Measurements from ENCODE around the gene ACTN3.
"Not testable (repeated sequence)": the region's sequence is repeated elsewhere in the genome, so short reads cannot be mapped to it uniquely, and the experiment has no call there.

Gene ACTN3

DNA sequence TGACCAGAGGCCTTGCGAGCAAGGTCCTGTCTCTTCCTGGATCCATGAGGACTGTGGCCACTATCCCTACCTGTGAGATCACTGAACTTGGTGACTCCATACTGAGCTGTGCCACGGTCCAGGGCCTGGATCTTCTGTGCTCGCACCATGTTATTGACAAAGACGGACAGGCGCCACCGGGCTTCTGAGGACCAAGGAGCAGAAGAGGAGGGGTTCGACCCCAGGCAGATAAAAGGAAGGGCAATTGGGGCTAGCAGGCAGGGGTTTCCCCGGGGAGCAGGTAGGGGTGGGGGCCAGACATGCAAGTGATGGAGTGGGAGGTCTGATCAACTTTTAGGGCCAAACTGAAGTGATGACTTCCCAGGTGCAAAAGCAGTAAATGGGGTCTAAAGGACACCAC is 19.5 kb downstream of the ACTN3 start:
- no peak for DNase-seq (ENCODE audit: low spot score)

DNA sequence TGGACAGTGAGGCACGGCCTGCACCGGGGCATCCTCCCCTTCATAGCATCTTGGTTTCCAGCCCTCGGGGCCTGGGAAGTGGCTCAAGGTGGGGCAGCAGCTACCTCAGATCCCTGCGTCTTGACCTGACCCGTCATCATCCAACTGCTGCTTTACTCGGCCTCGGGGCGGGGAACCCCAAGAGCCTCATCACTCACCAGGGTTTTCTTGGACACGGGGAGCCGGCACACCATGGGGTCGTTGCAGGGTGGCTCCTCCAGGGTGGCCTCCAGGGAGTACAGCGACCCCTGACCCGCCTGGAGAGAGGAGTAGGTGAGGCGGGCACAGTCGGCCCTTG is 21.1 kb downstream of the ACTN3 start:
- no peak for DNase-seq (ENCODE audit: low spot score)

DNA sequence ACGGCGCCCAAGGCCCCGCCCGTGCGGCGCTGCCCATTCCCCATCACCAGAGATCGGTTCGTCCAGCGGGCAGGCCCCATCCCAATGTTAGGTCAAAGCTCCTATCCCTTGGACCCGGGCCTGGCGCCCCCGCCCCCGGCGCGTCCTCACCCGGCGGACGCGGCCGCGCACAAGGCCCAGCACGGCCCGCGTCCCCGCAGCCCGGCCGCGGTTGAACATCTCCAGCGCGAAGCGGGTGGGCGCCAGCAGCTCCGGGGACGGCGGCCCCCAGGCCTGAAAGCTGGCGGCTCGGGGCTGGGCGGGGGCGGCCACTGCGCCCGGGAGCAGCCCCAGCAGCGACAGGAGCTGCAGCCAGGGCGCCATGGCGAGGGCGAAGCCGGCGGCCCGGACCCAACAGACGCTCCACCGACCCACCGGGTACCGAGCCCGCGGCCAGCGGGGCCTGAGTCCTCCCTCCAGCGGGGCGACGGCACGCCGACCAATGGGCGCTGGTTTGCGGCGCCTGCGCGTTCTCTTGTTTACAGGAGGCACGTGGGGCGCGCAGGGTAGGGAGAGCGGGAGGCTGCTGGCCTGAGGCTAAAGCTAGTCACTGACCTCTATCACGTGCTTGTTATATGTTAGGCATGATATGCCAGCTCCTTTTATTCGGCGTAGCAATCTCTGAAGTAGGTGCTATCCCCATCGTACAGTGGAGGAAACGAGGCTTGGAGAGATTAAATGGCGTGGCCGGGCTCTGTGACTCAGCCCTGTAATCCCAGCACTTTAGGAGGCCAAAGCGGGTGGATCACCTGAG is 21.6 kb downstream of the ACTN3 start, which contains the start of gene CTSF:
Gene CTSF, minus strand, starts transcription at position 483 of the 793 bp plus-strand sequence. Its CDS starts 120 bp downstream, at position 363.
- no peak for DNase-seq (ENCODE audit: low spot score)

DNA sequence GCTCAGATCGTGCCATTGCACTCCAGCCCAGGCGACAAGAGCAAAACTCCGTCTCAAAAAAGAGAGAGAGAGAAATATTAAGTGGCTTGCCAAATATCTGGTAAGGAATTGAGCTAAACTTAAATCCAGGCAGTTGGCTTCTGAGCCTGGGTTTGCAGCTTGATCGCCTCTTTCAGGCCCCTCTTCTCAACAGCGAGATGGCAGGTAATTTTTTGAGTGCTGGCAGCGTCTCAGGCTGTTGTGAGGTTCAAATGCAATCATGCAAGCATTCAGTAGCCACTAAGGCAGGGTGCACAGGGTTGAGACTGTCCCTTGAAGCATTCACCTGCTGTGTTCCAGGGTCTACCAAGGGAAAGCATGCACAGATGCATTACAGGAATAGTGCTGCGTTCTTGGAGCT is 22.4 kb downstream of the ACTN3 start:
- DNase-seq (ENCODE audit: low spot score), result no peak

DNA sequence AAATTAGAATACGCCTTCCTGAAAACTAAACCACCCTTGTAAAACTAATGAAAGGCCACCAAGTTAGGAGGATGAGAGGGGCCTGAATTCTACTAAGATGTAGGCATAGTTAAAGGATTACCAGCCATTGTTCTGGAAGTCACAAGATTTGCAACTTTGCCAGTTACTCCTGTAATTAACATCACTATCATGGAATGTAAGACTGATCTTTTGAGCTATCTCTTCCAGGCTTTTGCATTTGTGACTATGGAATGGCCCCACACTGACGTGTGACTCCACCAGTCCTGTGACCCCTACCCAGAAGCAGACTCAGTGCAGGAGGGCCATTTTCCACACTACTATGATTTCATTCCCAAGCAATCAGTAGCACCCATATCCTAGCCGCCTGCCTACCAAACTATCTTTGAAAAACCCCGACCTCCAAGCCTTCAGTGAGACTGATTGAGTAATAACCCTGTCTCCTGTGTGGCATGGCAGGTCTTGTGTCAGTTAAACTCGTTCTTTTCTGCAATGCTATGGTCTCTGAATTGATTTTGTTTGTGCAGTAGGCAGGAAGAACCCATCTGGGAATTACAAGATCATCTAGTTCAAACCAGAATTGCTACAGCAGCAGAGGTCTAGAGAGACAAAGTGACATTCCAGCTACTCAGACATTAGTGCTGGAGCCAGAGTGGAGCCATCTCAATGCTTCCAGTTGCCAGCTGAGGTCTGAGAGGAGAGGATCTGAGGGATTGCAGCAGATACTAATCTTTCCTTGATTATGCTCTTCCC is 23.6 kb downstream of the ACTN3 start:
- DNase-seq (ENCODE audit: low spot score), result no peak

DNA sequence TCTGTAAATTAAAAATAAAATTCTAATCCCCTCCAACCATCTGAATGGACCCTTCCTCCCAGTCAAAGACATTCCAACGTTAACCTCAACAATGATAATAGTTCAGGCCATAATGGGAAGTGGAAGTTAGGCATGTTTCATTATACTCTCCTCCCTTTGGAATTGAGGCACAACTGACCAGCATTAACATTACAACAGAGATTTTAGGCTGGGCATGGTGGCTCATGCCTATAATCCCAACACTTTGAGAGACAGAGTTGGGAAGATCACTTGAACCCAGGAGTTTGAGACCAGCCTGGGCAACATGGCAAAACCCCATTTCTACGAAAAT is 24.1 kb downstream of the ACTN3 start:
- no peak for DNase-seq (ENCODE audit: low spot score)

DNA sequence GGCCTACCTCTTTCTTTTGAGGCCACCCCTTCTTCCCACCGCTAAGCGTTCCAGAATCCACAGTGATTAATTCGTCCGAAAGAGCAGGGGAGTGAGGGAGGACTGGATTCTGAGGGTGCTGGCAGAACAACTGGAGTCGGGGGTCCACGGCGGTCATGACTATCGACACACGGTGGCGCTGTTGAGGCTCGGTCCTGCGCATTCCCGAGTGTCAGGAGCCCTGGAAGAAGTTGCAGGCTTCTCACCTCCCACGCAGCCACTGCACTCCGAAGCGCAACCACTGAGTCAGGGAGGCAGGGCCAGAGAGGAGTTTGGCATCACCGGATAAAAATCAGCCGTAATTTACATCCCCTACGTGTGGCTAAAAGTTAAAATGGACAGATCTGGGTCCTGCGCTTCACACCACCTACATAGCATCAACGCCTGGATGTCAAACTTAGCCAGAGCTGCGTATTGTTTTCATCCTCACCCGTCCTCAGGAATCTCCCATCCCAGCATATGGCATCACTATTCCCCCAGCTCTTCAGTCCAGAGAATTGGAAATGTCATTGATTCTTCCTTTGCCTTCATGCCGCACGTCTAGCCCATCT is 32.4 kb downstream of the ACTN3 start:
- peak; percentile 80 for DNase-seq (ENCODE audit: low spot score)

DNA sequence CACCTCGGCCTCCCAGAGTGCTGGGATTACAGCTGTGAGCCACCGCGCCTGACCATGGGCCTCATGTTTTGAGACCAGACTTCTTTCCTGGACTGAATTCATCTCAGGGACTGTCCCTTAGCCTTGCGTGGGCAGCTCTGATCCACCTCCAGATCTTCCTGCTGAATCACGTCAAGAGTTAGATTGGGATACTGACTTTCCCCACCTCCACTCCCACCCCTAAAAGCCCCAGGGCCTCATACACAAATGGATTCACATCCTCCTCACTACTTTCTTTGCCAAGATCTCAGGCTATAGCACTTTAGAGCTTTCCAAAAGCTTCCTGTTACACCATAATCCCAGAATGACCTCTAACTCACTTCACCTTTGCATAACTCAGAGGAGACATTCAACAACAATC is 34.1 kb downstream of the ACTN3 start:
- DNase-seq (ENCODE audit: low spot score), result no peak

DNA sequence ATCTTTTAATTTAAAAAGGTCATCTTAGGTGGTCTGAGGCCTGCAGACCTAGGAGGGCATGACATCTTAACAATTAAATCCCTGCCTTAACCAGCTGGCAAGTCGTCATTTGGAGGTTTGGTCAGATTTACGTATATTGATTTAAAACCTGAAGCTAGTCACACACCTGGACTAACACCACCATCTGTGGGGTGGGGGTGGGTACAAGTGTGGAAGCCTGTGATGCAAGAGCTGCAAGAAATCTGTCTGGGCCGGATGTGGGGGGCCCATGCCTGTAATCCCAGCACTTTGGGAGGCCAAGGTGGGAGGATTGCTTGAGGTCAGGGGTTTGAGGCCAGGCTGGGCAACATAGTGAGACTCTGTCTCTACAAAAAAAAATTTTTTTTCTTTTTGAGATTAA is 34.6 kb downstream of the ACTN3 start:
- no peak for DNase-seq (ENCODE audit: low spot score)

DNA sequence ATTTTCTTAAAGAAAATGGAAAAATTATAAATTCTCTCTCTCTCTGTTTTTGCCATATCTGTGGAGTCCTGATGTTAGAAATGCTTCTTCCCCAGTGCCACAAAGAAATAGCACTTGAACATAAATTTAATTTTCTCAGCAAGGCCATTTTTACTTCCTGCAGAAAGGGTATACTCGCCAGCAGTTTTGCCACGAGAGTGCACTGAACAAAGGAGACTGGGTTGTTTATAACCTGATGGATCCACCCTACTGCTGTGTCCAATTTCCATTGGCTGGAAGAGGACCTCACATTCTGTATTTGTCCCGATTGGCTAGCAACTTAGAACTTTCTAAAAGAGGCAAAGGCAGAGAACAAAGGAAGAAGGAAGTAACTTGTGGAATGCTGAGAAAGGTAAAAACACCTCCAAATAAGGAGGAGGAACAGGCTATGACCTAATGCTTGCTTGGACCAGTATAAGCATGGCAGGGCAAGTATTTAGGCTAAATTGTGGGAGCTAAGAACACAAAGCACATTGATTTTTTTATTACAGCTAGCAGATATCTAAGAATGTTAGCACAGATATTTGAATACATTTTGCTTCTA is 36.0 kb downstream of the ACTN3 start:
- DNase-seq (ENCODE audit: low spot score), result not testable (repeated sequence)

DNA sequence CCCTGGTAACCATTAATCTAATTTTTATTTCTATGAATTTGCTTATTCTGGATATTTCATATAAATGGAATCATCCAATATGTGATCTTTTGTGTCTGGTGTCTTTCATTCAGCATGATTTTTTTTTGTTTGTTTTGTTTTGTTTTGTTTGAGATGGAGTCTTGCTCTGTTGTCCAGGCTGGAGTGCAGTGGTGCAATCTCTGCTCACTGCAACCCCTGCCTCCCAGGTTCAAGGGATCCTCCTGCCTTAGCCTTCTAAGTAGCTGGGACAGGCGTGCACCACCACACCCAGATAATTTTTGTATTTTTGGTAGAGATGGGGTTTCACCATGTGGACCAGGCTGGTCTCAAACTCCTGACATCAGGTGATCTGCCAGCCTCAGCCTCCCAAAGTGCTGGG is 38.7 kb downstream of the ACTN3 start:
- DNase-seq (ENCODE audit: low spot score), result not testable (repeated sequence)

DNA sequence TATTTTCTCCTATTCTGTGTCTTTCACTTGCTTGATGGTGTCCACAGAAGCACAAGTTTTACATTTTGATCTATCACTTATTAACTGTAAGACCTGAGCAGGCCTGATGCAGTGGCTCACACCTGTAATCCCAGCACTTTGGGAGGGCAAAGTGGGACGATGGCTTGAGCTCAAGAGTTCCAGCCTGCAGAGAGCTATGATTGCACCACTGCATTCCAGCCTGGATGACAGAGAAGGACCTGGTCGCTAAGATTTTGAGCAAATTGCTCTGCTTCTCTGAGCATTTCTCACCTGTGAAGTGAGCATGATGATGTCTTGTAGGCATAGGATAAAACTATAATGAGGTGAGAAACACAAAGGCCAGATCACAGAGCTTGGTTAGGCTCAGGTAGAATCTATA is 39.4 kb downstream of the ACTN3 start:
- no peak for DNase-seq (ENCODE audit: low spot score)

DNA sequence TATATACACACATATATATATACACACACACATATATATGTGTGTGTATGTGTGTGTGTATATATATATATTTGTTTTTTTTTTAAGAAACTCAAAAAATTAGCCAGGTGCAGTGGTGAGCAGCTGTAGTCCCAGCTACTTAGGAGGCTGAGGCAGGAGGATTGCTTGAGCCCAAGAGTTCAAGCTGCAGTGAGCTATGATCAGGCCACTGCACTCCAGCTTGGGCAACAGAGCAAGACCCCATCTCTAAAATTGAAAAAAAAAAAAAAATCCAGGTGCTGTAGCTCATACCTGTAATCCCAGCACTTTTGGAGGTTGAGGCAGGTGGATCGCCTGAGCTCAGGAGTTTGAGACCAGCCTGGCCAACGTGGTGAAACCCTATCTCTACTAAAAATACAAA is 42.6 kb downstream of the ACTN3 start:
- DNase-seq (ENCODE audit: low spot score), result not testable (repeated sequence)

DNA sequence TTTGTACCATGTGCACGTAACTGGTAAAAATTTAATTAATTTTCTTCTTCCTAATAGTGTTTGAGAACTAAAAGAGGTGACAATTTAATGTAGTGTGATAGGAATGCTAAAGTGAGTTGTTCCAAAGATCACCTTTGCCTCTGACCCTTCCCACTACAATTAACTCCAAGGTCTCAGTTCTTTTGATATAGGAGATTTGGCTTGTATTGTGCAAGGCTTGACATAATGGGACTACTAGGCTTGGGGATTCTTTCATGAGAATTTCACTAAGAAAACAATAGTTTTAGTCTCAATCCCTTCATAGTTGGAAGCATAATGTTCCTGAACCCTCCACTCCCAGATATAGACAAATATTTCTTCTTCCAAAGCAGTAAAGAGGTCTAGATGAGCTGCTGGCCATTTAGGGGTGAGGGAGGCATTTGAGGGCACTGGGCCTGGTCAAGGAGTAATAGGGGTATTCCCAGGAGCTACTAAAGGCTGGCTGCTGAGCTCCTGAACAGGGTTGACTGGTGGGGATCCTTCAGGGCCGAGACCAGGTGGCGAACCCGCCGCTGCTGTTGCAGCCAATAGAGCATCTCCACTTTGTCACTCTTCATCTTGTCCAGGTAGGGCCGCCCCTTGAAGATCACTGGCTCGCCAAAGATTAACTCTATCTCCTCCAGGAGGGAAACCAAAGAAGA is 43.4 kb downstream of the ACTN3 start:
- no peak for DNase-seq (ENCODE audit: low spot score)

DNA sequence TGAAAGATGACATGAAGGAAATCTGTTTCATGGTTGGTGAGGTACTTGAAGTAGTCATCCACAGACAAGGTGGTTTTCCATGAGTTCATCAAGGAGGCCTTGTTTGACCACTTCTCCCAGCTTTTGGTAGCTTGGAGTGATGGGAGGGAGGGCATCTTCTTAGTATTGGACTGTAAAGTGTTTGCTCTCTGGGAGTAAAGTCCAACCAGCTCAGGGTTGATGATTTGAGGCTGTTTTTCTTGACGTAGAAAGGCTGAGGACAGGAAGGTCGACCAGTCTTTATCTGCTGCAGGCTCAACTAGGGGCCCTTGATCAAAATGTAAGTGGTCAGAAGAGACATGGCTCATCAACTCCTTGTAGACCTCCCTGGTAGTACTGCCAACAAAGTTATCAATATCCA is 44.5 kb downstream of the ACTN3 start:
- no peak for DNase-seq (ENCODE audit: low spot score)

DNA sequence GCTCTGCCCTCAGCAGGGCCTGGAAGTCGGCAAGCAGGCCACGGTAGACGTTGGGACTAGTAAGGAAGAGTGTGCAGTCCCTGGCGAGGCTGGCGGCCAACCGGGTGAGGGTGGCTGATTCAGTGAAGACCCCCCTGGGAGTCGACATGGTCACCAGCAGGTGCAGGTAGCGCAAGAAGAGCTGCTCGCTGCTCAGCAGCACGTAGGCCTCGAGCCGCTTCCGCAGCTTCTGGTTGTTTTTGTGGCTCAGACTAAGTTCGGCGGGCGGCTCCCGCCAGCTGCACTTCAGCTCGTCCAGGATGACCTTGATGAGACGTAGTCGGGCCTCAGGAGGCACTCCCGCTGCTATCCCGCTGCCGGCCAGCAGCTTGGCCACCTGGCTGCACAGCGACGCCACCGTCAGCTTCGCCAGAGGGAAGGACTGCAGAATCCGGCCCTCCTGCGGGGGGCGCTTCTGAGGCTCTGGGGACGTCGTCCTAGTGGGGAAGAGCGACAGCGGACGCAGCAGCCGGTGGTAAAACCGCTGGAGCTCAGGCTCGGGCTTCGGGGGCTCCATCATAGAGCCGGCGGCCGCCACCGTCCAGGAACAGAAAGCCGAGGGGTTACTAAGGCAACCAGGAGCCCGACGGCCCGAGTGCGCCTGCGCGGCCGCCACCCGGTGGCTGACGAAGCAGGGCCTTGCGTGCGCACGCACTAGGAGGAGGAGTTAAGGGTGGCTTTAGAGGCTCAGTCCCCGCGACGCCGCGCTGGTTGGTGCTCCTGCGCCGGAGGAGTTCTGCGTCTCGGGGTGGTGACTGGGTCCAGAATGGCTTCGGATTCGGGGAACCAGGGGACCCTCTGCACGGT is 46.0 kb downstream of the ACTN3 start, which contains the start of the genes CCDC87 and CCS:
Gene CCDC87, minus strand, starts transcription at position 607 of the 846 bp plus-strand sequence. Its CDS starts 48 bp downstream, at position 559.
Gene CCS, plus strand, starts transcription at position 729 of the 846 bp plus-strand sequence. Its CDS starts 77 bp downstream, at position 806.
- DNase-seq (ENCODE audit: low spot score), result peak; percentile 98

DNA sequence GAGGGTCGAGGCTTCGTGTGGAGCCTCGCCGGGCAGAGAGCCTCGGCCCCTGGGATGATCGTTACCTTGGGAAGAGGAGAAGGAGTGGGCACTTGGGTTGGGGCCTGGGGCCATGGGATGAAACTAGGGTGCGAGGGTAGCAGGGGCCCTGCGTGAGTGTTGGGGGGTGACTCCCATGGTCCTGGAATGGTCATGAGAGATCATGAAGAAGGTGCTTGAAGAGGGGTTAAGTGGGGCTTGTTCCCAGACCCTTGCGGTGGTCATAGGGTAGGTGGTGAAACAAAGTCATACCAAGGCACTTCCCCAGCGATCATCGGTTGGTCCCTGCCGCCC is 46.6 kb downstream of the ACTN3 start:
- DNase-seq (ENCODE audit: low spot score), result no peak

DNA sequence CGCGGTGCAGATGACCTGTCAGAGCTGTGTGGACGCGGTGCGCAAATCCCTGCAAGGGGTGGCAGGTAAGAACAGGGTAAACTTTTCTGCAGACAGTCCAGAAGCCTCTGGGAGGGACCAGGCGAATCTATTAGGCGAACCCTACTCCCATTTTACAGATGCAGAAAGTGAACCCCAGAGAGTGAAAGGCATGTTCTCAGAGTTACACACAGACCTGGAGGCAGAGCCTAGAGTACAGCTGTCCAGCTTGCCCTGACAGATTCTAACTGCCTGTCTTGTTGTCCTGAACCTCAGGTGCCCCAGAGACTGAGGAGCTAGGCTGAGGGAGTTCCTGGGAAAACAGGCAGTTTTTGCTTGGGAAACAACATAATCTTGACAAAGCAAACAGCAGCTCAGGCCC is 46.9 kb downstream of the ACTN3 start:
- no peak for DNase-seq (ENCODE audit: low spot score)

DNA sequence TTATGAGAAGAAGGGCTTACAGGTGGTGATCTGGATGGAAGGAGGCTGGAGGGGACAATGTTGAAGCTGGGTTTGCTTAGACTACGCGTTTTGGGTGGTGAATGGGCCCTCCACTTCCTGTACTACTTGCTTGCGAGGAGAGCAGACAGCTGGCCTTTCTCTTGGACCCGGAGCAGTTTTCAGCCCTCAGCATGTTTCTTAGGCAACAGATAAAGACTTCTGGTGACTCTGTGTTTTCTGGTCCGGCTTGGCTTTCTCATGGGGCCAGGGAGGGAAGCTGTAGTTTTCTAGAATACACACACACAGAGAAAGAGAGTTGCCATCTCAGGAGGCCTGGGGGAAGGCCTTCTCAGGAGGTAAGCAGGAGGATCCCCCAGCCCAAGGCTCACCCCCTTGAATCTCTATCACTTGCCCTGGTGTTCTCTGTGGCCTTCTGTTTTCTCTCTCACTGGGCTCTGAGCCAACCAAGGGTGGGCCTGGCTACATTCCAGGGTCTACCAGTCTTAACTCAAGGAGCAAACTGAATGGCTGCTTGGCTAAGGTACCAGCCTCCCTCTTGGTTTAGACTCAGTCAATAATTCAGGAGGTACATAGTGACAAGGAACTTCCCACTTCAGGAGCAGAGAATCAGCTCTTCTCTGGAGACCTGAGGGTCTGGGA is 48.7 kb downstream of the ACTN3 start:
- DNase-seq (ENCODE audit: low spot score), result no peak

DNA sequence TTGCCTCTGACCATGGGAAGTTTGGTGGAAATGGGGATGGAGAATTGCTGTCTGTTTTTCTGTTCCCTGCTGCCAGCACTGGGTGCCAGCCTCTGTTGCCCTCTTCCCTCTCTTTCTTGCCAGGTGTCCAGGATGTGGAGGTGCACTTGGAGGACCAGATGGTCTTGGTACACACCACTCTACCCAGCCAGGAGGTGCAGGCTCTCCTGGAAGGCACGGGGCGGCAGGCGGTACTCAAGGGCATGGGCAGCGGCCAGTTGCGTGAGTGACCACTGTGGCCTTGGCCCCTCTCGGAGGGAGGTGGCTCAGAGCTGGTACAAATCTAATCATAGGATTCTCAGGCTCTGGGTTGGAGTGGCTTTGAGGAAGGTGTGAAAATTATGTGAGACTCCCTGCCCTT is 52.3 kb downstream of the ACTN3 start:
- DNase-seq (ENCODE audit: low spot score), result no peak

DNA sequence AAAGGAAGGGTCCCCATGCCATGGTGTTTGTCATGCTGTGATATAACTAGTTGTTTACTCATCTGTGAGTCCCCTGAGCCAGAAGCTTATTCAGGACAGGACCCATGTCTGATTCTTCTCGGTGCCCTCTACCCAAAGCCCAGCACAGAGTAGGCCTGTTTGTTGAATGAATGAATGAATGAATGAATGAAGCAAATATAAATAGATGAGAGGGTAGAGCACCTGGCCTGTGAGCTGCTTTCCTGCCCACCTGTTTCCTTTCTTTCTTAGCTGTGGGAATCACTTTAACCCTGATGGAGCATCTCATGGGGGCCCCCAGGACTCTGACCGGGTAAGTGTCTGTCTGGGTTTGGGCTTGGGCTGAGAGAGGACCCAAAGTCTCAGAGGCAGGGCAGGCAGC is 53.5 kb downstream of the ACTN3 start:
- DNase-seq (ENCODE audit: low spot score), result no peak
